Measurements from ENCODE around the gene CSK. TPM values are rescaled to one million over a fixed set of nuclear protein-coding genes. Genes with fewer than 3 reads are reported as not detected.

CSK gene
- total RNA-seq, 1 donor from 2014 or later: 100 TPM

- peaks cover 17% of the 10 kb centered on the region for H3K36me3 Mint-ChIP-seq (ENCODE audit: low read depth, unreplicated experiment)
- H3K27ac Mint-ChIP-seq (ENCODE audit: unreplicated experiment): no peak overlapping the region
- H3K4me3 Mint-ChIP-seq (ENCODE audit: unreplicated experiment): peak overlapping the region; percentile 56
- peaks cover 2% of the 10 kb centered on the region for H3K27me3 Mint-ChIP-seq (ENCODE audit: unreplicated experiment)
- H3K9me3 Mint-ChIP-seq (ENCODE audit: unreplicated experiment): no peaks in the 10 kb centered on the region
- peaks cover 2% of the 10 kb centered on the region for H3K4me1 Mint-ChIP-seq (ENCODE audit: unreplicated experiment)
- no peak for DNase-seq (ENCODE audit: low spot score)
- no peak for TF ChIP-seq CTCF (IDR thresholded peaks at IDR 0.05; ENCODE audit: unreplicated experiment)
These were observed 57.1 kb downstream of the CSK start for GRCh38 chr15:74838746-74839525.

DNA sequence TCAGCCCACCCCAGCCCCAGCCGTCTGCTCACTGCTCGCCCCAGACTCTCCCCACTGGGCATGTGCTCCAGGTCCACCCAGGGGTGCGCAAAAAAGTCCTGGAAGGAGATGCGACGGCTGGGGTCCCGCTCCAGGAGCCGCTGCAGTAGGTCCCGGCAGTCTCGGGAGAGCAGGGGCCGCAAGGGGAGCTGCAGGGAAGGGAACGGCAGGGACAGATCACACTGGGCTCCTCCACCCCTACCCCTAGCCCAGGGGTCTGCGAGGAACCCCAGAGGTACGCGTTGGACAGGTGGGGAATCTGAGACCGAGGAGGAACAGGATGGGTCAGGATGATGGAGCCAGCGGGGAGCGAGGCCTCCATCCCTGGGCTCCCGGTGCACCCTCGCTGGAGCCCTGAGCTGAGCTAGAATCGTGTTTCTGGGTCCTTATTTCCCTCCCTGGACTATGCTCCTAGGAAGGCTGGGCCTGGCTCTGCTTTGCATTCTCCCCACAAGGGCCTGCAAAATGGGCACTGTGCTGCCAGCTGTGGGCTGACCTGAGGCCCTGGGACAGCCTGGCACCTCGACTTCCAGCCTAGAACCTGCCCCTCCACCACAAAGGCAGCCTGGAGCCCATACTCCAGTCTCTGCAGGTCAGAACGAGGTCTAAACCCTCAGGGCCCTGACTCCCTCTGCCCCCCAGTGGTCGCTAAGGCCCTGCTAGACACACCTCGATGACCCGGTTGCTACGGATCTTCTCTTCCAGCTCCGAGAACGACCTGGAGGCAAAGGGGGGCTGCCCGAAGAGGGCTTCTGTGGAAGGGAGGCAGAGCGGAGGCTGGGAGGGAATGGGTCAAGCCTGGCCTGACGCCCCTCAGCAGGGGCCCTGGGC lies 57.9 kb downstream of the CSK start:
- peaks cover 2% of the 10 kb centered on the region for H3K27me3 Mint-ChIP-seq (ENCODE audit: unreplicated experiment)
- peaks cover 19% of the 10 kb centered on the region for H3K36me3 Mint-ChIP-seq (ENCODE audit: low read depth, unreplicated experiment)
- no peaks in the 10 kb centered on the region for H3K9me3 Mint-ChIP-seq (ENCODE audit: unreplicated experiment)
- DNase-seq (ENCODE audit: low spot score): no peak
- TF ChIP-seq CTCF (IDR thresholded peaks at IDR 0.05; ENCODE audit: unreplicated experiment): no peak
- H3K27ac Mint-ChIP-seq (ENCODE audit: unreplicated experiment): no peak overlapping the region
- H3K4me1 Mint-ChIP-seq (ENCODE audit: unreplicated experiment): peaks cover 2% of the 10 kb centered on the region
- H3K4me3 Mint-ChIP-seq (ENCODE audit: unreplicated experiment): no peak overlapping the region

DNA sequence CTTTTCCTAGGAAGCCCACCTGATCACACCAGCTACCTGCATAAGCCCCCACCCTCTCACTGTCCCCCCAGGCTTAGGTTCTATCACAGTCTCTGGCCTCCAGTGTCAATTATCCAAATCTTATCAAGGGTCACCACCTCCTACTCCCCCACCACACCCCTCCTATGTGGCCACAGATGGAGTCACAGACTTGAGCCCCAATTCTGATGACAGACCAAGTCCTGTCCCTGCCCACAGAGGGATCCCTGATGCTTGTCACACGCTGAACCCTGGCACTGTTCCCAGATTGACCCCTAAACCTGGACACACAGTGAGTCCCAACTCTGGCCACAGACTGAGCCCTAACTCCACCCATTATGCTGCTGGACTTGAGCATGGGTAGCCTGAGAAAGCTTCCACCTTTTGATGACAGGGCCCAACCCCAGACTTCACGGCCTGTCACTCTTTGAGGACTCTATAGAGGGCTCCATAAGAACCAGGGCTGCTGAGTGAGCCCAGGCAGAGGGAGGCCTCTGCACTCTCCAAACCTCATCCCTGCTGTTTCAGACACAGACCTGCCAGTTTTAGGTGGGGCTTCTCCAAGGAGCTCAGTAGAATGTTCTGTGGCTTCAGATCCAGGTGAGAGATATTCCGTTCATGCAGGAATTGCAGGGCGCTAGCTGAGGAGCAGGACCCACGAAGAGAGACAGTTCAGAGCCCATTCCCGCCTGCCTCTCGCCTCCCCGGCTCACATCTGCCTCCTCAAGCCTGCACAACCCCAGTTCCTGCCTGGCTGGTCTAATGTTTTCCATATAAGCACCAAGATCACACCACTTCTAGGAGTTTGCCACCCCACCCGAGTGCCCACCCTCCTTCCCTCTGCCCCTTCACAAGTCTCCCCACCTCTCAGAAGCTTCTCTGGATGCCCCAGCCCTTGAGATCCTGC lies 59.2 kb downstream of the CSK start:
- Mint-ChIP-seq H3K36me3 (ENCODE audit: low read depth, unreplicated experiment) (peaks cover 16% of the 10 kb centered on the region), H3K4me1 (ENCODE audit: unreplicated experiment) (peaks cover 2% of the 10 kb centered on the region), H3K4me3 (ENCODE audit: unreplicated experiment) (peak overlapping the region; percentile 68), H3K9me3 (ENCODE audit: unreplicated experiment) (no peaks in the 10 kb centered on the region), H3K27me3 (ENCODE audit: unreplicated experiment) (peaks cover 2% of the 10 kb centered on the region), H3K27ac (ENCODE audit: unreplicated experiment) (peak overlapping the region; percentile 67)
- no peak for DNase-seq (ENCODE audit: low spot score)
- TF ChIP-seq CTCF (IDR thresholded peaks at IDR 0.05; ENCODE audit: unreplicated experiment): no peak

- peaks cover 2% of the 10 kb centered on the region for H3K4me1 Mint-ChIP-seq (ENCODE audit: unreplicated experiment)
- no peak for TF ChIP-seq CTCF (IDR thresholded peaks at IDR 0.05; ENCODE audit: unreplicated experiment)
- H3K27ac Mint-ChIP-seq (ENCODE audit: unreplicated experiment): no peak overlapping the region
- DNase-seq (ENCODE audit: low spot score): no peak
- peaks cover 16% of the 10 kb centered on the region for H3K36me3 Mint-ChIP-seq (ENCODE audit: low read depth, unreplicated experiment)
- H3K9me3 Mint-ChIP-seq (ENCODE audit: unreplicated experiment): no peaks in the 10 kb centered on the region
- H3K4me3 Mint-ChIP-seq (ENCODE audit: unreplicated experiment): peak overlapping the region; percentile 87
- H3K27me3 Mint-ChIP-seq (ENCODE audit: unreplicated experiment): peaks cover 2% of the 10 kb centered on the region
These were observed 60.1 kb downstream of the CSK start for GRCh38 chr15:74841891-74842373.

All from endothelial cell (in vitro differentiated cells).